HT1080 (cell line): Measurements from ENCODE around the gene FRMD1. TPM values are rescaled to one million over a fixed set of nuclear protein-coding genes. Genes with fewer than 3 reads are reported as not detected.
A peak's percentile ranks its signal among the peaks of the same experiment; 100 is the strongest.

ENCODE experiments used
- DNase-seq: peaks from one replicate; pipeline ENCODE4 v3.0.0-alpha.2; 2015; ENCODE audit warnings: low read depth
- total RNA-seq: library from RNA; depleted of rRNA; stranded (reverse); fragments of >200 nt; shearing (Covaris generic); gene quantifications from 2 replicates; pipeline ENCODE4 v1.2.3, GENCODE V29; 2014

FRMD1 gene
- total RNA-seq, 1 experiment from 2014 or later, result not detected

- DNase-seq, result no peak
These were observed 34.4 kb downstream of the FRMD1 start for GRCh38 chr6:168044521-168045130.

GRCh38 chr6:168043848-168044415 lies 35.1 kb downstream of the FRMD1 start:
- DNase-seq, result no peak

- no peak for DNase-seq
These were observed 35.7 kb downstream of the FRMD1 start for GRCh38 chr6:168043193-168043847.

- DNase-seq, result no peak
These were observed 36.4 kb downstream of the FRMD1 start for GRCh38 chr6:168042426-168043192.

- no peak for DNase-seq
These were observed 37.1 kb downstream of the FRMD1 start for GRCh38 chr6:168041928-168042327.

- DNase-seq, result no peak
These were observed 38.0 kb downstream of the FRMD1 start for GRCh38 chr6:168040856-168041496.

GRCh38 chr6:168039849-168040248 lies 39.2 kb downstream of the FRMD1 start:
- no peak for DNase-seq

GRCh38 chr6:168039301-168039700 lies 39.7 kb downstream of the FRMD1 start:
- DNase-seq, result no peak

GRCh38 chr6:168038576-168039140 lies 40.4 kb downstream of the FRMD1 start:
- no peak for DNase-seq

GRCh38 chr6:168037856-168038255 lies 41.2 kb downstream of the FRMD1 start:
- DNase-seq, result no peak

GRCh38 chr6:168037242-168037641 lies 41.8 kb downstream of the FRMD1 start:
- DNase-seq, result peak; percentile 36

GRCh38 chr6:168035661-168036545 lies 43.1 kb downstream of the FRMD1 start:
- peak; percentile 18 for DNase-seq

- no peak for DNase-seq
These were observed 43.8 kb downstream of the FRMD1 start for GRCh38 chr6:168035098-168035660.

- no peak for DNase-seq
These were observed 44.5 kb downstream of the FRMD1 start for GRCh38 chr6:168034537-168034936.

- DNase-seq, result no peak
These were observed 45.2 kb downstream of the FRMD1 start for GRCh38 chr6:168033791-168034190.

GRCh38 chr6:168032005-168032760 lies 46.8 kb downstream of the FRMD1 start:
- peak; percentile 73 for DNase-seq

GRCh38 chr6:168031411-168031971 lies 47.5 kb downstream of the FRMD1 start:
- no peak for DNase-seq

GRCh38 chr6:168030908-168031307 lies 48.1 kb downstream of the FRMD1 start:
- DNase-seq, result no peak

GRCh38 chr6:168030218-168030746 lies 48.7 kb downstream of the FRMD1 start:
- DNase-seq, result no peak
